GM12878 (cell line): ENCODE measurements around the gene SHISA4. TPM values are rescaled to one million over a fixed set of nuclear protein-coding genes. Genes with fewer than 3 reads are reported as not detected.
A peak's percentile ranks its signal among the peaks of the same experiment; 100 is the strongest.

Experiments
- ATF2 ChIP-seq: IDR thresholded peaks from 2 replicates; pipeline ENCODE4 v1.6.1; 2012; ENCODE audit warnings: low read length, inconsistent platforms
- BMI1 ChIP-seq: fragments of 450-650 bp; IDR thresholded peaks from 2 replicates; pipeline ENCODE4 v1.6.1; 2016; ENCODE audit warnings: mild to moderate bottlenecking, moderate library complexity, borderline replicate concordance
- CREB1 ChIP-seq: IDR thresholded peaks from 2 replicates; pipeline ENCODE4 v1.6.1; 2012; ENCODE audit warnings: low read depth, mild to moderate bottlenecking, inconsistent platforms
- CREM ChIP-seq: IDR thresholded peaks from 2 replicates; pipeline ENCODE4 v1.6.1; 2014; ENCODE audit warnings: antibody characterized with exemption, low read depth
- CTCF ChIP-seq, 3 experiments: IDR thresholded peaks in 2 of 3; conservative IDR thresholded peaks in 1 of 3; 2 replicates each; pipeline ENCODE4 v1.5.1; 2011; ENCODE audit warnings: low read depth in 3 of 3, low read length in 3 of 3, mild to moderate bottlenecking in 3 of 3, control low read depth in 2 of 3, moderate library complexity in 2 of 3, inconsistent platforms in 1 of 3, mixed read lengths in 1 of 3; ENCODE audit not compliant: control insufficient read depth in 2 of 3, insufficient read depth in 1 of 3; ENCODE audit errors: extremely low read depth in 1 of 3
- FOXM1 ChIP-seq: IDR thresholded peaks from 2 replicates; pipeline ENCODE4 v1.6.1; 2012; ENCODE audit warnings: low read depth, mild to moderate bottlenecking, inconsistent platforms, low read length, moderate library complexity
- HDAC2 ChIP-seq: fragments of 200-600 bp; sonication (generic); IDR thresholded peaks from 2 replicates; pipeline ENCODE4 v1.6.1; 2017
- HDGF ChIP-seq: fragments of 450-650 bp; IDR thresholded peaks from 2 replicates; pipeline ENCODE4 v1.6.1; 2016; ENCODE audit warnings: antibody characterized with exemption
- MTA3 ChIP-seq: IDR thresholded peaks from 2 replicates; pipeline ENCODE4 v1.6.1; 2012; ENCODE audit warnings: low read length, inconsistent platforms, borderline replicate concordance
- NFYA ChIP-seq: IDR thresholded peaks from 2 replicates; pipeline ENCODE4 v1.6.1; 2011; ENCODE audit warnings: low read depth, mild to moderate bottlenecking, low read length, improper control_type of control experiment, borderline replicate concordance
- NR2C2 ChIP-seq: IDR thresholded peaks from 2 replicates; pipeline ENCODE4 v1.6.1; 2011; ENCODE audit warnings: borderline replicate concordance, low read depth; ENCODE audit not compliant: control insufficient read depth, insufficient read length
- NRF1 ChIP-seq: conservative IDR thresholded peaks from 2 replicates; pipeline ENCODE4 v1.6.1; 2011; ENCODE audit warnings: mild to moderate bottlenecking, low read depth, low read length, improper control_type of control experiment
- PKNOX1 ChIP-seq: fragments of 450-650 bp; IDR thresholded peaks from 2 replicates; pipeline ENCODE4 v1.6.1; 2016; ENCODE audit warnings: mild to moderate bottlenecking
- POU2F2 ChIP-seq: IDR thresholded peaks from 3 replicates; pipeline ENCODE4 v1.6.1; 2011; ENCODE audit warnings: low read depth, mild to moderate bottlenecking, low read length, borderline replicate concordance
- RBBP5 ChIP-seq: fragments of 200-600 bp; sonication (generic); conservative IDR thresholded peaks from 2 replicates; pipeline ENCODE4 v1.6.1; 2016
- SIN3A ChIP-seq: IDR thresholded peaks from 2 replicates; pipeline ENCODE4 v1.6.1; 2012; ENCODE audit warnings: low read depth, low read length, improper control_type of control experiment
- SREBF2 ChIP-seq: IDR thresholded peaks from 2 replicates; pipeline ENCODE4 v1.6.1; 2012; ENCODE audit warnings: mild to moderate bottlenecking, low read length
- STAT1 ChIP-seq: fragments of 450-650 bp; conservative IDR thresholded peaks from 2 replicates; pipeline ENCODE4 v1.6.1; 2014; ENCODE audit warnings: antibody characterized with exemption, mild to moderate bottlenecking
- TAF1 ChIP-seq: IDR thresholded peaks from 2 replicates; pipeline ENCODE4 v1.6.1; 2011; ENCODE audit warnings: mild to moderate bottlenecking, low read depth, low read length, borderline replicate concordance
- USF1 ChIP-seq: IDR thresholded peaks from 2 replicates; pipeline ENCODE4 v1.6.1; 2011; ENCODE audit warnings: borderline replicate concordance, low read depth, mild to moderate bottlenecking, moderate library complexity, mixed read lengths, low read length; ENCODE audit not compliant: insufficient read depth; ENCODE audit errors: extremely low read length
- ZBTB33 ChIP-seq: fragments of 450-650 bp; IDR thresholded peaks from 2 replicates; pipeline ENCODE4 v1.6.1; 2017; ENCODE audit warnings: mild to moderate bottlenecking
- polyA plus RNA-seq, 11 experiments: library from polyadenylated mRNA; depleted of rRNA in 4 of 11; unstranded in 6 of 11; stranded (reverse) in 5 of 11; fragments of >200 nt; fragmentation: Nextera tagmentation in 4 of 11; fragmentation: Illumina TruSeq in 1 of 11; extraction: Ambion mirVana in 4 of 11; extraction: Trizol in 1 of 11; gene quantifications; 1 replicate in 1 of 11; 2 replicates in 10 of 11; pipeline versions ENCODE4 v1.2.1 to v1.2.3, GENCODE V29; 2011 to 2016; ENCODE audit warnings: inconsistent platforms in 2 of 11, missing spikeins in 2 of 11, low read depth in 1 of 11
- total RNA-seq, 4 experiments: library from RNA; depleted of rRNA in 3 of 4; stranded (reverse); fragments of >200 nt in 3 of 4; fragmentation: Illumina TruSeq in 1 of 4; extraction: Trizol in 1 of 4; gene quantifications; 2 replicates each; pipeline versions ENCODE4 v1.2.1 to v1.2.3, GENCODE V29; 2013 to 2021

SHISA4 gene
- total and polyA plus RNA-seq, 10 of the 15 experiments (the other 5 are each of a cell fraction or from before 2014, with no cell fraction given) = 0.07 TPM; not detected in 8

GRCh38 chr1:201895913-201896807 lies 7.5 kb downstream of the SHISA4 start (continued):
- TF ChIP-seq CREB1 (peak; percentile 80; the same call in 1 of the 2 replicates), FOXM1 (no peak), CREM (peak; percentile 67; the same call in 1 of the 2 replicates), ATF2 (peak; percentile 97), MTA3 (no peak), STAT1 (no peak), POU2F2 (peak; percentile 40; the same call in 1 of the 3 replicates), HDGF (no peak; the same call in 1 of the 2 replicates), SIN3A (no peak), TAF1 (no peak), NFYA (no peak), PKNOX1 (no peak), NRF1 (no peak), ZBTB33 (no peak), BMI1 (no peak), HDAC2 (no peak), SREBF2 (no peak), USF1 (no peak), NR2C2 (no peak), RBBP5 (no peak), CTCF (IDR thresholded peaks at IDR 0.05 in 2 of 3, conservative IDR thresholded peaks at IDR 0.05 in 1 of 3; ENCODE audit: control insufficient read depth in 2 of 3, extremely low read depth in 1 of 3, insufficient read depth in 1 of 3, low read depth in 3 of 3, low read length in 3 of 3) (peak; percentile 92 to 95 (median 93))
